Inflammatory macrophage (primary cell): ENCODE data around the gene SATB1.
A peak's percentile ranks its signal among the peaks of the same experiment; 100 is the strongest.
"Not testable (repeated sequence)": the region's sequence is repeated elsewhere in the genome, so short reads cannot be mapped to it uniquely, and the experiment has no call there.

Experiments
- DNase-seq, 2 donors: peaks; one replicate each; pipeline ENCODE4 v3.0.0-alpha.2; 2020 to 2022
- total RNA-seq, 18 experiments: gene quantifications; one replicate each; lab custom pipeline; 2026; ENCODE audit warnings: mixed read lengths in 6 of 18, inconsistent platforms in 2 of 18; lab: John Stamatoyannopoulos, UW

The SATB1 gene
- 2.6 to 34.2 (median 9.7) reads per million in 18 experiments for total RNA-seq

DNA sequence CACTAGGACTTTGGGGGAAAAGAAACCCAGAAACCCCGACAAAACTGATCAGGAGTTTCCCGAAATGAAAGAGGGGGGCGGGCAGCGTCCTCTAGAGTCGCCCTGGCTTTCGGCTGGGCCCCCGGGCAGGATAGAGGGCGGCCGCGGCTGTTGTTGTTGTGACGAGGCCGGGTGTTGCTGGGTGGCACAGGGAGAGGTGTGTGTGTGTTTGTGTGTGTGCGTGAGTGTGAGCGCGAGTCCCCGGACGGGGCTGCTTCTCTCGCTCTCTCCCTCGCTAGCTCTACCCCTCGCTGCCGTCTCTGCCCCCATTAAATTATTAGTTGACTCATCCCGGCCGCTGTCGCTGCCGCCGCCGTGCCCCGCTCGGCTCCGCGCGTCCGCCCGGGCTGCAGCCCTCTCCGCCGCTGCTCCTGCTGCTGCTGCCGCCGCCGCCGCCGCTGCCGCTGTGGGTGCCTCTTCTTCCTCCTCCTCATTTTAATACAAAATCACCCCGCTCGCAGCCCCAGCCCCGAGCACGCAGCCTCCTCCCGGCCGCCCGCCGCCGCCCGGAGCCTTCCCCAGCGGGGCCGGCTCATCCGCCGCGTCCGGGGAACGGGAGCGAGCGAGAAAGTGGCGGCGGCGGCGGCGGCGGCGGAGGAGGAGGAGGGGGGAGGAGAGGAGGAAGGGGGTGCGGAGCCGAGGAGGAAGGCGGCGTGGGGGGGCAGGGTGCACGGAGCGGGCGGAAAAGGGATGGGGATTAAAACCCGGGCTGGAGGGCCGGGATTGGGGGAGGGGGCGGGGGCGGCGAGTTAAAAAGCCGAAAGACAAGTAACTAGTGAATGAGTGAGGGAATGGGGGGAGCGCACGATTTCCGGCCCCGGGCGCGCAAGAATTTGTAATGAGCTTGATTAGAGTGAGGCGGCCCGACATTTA is at the start of gene SATB1:
TSS of gene SATB1 (minus strand) at position 611 of the 912 bp plus-strand sequence. CDS start 4,372 bp downstream, outside the sequence.
- peak; percentile 35 to 37 for DNase-seq

DNA sequence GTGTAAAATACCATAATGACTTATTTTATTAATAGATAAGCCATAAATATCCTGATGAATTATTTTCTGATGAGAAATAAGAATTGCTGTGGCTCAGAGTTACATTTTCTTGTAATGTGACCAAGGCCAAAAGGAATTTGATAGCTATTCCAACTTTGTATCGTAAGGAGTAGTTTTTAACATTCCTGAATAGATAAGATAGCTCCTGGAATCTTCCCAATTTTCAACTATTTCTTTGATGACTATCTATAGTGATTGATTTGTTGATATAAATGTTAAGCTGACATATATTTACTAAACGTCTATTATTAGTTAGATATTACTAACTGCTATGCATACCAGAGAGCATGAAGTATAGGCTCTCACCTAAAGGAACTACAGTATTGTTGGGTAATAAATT is 49.1 kb upstream of the SATB1 start:
- no peak for DNase-seq

DNA sequence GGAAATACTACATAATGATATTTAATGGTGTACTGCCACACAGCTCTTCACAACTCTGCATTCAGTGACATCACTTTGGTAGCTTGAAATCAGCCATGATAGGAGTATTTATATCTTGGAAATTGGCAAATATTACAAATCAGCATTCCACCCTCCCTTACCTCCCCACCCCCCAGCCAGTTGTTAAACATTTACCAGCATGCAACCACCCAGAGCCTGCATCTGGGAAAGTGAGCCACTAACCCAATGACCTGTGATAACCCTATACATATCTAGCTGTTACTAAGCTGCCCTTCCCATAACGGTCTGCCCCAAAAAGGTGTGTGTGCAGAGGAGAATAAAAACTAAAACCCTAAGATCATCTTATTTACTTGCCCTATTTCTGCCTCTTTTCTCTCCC is 44.6 kb upstream of the SATB1 start:
- no peak for DNase-seq

DNA sequence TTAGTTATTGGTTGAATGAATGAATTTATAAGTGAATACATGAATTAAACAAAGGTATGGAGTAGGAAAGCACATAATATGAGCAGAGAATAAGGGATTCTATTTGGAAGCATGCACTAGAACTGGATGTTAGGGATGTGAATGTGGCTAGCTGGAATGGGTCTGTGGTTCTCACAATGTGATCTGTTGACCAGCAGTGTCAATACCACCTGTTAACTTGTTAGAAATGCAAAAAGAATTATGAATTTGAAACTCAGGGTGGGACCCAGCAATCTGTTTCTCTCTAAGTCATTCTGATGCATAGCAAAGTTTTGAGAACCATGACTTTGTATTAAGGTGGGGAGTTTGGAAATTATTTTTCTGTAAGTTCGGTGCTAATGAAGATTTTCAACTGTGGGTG is 41.0 kb upstream of the SATB1 start:
- DNase-seq = no peak

DNA sequence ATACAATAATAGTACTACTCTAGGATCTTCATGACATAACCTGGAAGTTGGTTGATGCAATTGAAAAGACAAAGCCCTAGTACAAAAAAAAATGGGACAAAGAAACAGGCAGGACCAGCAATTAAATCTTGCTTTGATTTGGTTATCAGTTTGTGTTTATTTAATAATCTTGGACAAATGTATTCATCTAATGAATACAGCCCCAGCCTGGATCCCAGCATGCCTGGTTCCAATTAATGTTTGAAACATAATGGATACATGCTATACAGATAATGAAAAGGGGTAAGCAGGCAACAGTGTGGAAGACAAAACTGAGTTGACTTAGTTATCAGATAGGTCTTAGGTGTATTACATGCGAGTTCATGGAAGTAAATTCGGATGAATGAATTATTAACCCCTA is 29.6 kb upstream of the SATB1 start:
- DNase-seq = no peak

DNA sequence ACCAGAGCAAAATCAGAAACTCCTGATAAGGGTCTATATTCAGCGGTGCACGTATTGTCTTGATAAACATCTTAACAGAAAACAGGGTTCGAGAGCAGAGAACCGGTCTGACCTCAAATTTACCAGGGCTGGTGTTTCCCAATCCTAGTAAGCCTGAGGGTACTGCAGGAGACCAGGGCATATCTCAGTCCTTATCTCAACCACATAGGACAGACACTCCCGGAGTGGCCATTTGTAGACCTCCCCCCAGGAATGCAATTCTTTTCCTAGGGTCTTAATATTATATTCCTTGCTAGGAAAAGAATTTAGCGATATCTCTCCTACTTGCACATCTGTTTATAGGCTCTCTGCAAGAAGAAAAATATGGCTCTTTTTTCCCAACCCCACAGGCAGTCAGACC is 24.5 kb upstream of the SATB1 start:
- not testable (repeated sequence) for DNase-seq

DNA sequence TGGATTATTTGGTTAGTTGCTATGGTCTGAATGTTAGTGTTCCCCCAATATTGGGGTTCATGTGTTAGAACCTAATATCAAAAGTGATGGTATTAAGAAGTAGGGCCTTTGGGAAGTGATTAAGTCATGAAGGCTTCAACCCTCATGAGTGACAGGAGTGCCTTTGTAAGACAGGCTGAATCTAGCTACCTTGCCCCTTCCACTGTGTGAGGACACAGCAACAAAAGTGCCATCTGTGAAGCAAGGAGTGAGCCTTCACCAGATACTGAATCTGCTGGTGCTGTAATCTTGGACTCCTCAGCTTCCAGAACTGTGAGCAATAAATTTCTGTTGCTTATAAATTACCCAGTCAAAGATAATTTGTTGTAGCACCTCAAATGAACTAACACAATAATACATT is 22.6 kb upstream of the SATB1 start:
- no peak for DNase-seq

DNA sequence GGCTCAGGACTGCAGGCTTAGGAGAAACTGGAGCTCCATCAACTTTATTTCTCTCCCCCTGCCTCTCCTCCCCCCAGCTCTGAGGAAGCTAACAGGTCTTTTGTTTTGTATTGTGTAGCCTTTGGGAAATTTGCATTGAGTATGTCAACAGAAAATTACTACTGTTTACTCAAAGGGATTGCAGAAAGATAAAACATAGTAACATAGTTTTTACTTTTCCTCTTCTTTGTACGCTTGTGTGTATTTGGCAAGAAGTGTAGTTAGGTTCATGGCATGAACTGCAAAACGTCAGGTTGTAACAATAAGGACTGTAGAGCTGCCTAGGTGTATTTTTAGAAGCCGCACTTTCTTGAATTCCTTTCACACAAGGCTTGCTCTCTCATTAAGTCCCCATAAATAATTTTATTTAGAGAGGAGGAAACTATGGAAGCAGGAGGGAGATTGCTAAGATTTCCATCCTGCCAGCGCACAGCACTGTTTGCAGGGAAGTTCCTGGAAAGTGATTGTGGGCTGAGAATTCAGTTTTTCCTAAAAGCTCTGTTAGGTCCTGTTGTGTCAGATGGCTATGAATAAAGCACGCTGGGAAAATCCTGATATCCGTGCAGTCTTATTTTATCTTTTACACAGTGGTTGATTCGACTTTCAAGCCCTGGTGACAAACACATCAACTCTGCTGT is 21.1 kb upstream of the SATB1 start:
- no peak for DNase-seq

DNA sequence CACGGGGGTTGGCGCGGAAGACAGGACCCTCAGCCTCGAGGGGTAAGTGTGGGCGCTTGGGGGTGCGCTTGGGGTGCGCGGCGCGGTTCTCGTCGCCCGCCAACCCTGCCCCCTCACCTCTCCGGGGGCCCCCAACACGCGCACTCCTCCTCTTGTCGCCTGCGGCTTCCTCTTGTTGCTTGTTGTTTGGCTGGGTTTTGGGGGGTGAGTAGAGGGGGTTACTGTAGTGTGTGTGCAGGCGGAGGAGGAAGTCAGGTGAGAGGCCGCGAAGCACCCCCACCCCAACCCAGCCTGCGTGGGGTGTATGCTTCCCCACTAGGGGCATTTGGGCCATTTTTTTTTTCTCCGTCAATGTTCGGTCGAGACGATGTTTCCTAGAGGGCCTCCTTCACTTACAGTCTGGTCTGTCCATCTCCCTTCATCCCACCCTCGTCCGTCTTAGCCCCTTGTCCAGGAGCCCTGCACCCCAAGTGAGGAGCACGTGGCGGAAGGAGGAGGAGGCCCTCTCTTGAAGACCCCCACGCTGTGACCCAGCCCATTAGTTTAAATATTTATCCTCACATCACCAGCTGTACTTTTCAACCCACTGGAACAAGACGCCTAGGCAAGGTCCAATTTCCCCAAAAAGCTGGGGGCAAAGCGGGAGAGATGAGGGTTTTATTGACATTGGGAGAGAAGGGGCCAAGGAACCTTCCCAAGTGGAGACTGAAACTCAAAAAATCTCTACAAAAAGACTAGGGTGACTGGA is 20.4 kb upstream of the SATB1 start:
- DNase-seq = no peak

DNA sequence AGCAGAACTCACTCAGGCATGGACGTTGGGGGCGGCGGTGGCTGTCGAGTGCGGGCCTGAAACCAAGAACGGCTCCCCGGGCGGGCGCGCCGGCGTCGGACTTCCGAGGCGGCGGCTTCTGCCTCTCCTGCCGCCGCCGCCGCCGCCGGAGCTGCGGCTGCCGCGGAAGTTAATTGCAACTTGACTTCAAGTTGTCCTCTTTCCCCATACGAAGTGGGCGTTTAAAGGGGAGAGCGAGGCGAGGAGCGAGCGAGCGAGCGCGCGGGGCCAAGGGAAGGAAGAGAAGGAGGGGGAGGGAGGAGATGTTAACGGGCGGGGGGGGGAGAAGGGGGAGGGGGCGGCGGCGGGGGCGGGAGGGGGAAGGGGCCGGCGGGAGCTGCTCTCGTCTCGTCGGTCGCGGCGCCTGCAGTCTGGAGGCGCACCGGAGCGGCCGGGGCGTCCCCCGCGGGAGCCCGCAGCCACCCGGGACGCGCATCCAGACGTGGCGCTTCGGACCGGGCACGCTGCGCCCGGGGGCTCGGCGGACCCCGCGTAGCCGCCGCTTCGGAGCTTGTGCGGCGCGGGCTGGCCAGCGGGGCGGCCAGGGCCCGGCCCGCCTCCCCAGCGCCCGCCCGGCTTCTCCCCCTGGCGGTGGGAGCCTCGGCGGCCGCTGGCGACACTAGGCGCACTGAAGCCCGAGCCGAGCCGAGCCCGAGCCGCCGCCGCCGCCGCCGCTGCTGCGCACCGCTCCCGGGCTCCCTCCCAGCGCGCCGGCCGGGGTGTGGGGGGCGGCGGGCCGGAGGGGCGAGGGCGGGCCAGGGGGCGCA is 19.7 kb upstream of the SATB1 start:
- peak; percentile 80 for DNase-seq

DNA sequence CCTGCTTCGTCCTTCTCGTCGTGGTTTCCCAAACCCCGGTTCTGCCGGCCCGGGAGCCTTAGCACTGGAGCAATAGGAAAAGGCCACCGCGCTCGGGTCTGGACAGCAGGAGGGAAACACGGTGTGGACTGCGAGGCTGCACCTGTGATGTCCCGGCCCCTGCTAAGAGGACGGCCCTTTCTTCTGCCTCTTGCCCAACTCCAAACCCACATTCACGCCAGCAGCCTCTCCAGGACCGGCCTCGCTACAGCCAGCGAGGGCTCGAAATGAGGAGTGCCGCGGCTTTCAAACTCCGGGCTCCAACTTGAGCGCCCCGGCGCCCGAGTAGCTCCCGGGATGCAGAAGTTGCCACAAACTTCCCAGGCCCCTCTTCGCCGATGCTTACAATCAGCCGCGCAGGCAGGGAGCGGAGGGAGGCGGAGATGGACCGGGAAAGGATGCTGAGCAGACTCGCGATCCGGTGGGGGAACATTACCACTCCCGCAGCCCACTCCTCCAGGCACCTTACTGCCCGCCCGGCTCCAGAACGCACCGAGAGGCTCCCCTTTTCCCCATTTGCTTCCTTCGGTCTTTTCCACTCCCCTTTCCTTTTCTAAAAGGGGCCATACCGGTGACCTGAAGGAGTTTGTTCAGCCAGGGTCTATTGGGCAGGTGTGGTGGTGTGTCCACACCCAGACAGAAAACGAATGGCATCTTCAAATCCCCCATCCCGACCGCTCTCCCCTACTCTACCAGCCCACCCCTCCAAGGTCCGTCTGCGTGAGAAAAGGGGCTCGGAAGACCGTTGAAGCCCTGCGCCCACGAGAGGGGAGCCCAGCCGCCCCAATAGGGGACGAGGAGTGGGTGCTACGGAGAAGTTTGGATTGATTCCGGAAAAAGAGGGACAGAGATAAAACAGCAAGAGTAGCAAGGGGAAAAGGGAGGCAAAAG is 18.8 kb upstream of the SATB1 start:
- DNase-seq = no peak

DNA sequence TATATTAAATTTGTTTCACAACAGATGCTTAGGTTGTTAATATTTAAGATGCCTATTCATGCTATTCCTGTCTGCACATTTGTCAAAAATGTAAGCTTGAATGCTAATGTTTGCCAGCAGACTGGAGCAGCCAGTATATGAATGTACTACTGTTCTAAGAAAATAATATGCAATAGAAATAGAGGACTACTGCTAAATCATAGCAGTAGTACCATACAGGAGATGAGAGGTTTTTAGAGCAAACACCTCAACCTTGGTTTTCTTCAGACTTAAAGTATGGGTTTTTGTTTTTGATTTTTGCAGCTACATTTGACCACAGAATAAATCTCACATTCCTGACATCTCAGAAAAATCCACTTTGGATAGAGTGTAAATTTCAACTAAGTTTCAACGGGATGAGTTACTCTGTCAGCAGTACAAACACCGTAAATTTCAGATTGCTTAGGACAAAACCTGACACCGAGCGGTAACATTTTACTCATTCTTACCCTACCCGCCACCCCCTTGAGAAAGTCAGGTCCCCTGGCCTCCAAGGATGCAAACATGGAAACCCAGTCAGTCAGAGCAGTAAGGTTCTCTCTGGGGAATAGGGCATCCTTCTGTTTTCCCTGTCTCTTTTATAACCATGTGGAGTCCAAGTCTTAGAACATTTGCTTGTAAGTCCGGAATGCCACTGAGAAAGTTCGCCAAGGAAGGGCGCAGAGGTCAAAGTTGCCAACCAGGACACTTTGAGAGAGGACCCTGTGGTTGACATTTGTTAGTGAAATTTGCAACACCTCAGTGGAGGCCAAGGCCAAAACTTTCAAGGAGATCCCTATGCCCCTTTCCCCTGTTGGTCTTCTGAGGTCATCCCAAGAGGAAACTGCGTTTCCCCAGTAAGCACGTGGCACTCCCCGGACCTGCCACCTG is 17.9 kb upstream of the SATB1 start:
- no peak for DNase-seq

DNA sequence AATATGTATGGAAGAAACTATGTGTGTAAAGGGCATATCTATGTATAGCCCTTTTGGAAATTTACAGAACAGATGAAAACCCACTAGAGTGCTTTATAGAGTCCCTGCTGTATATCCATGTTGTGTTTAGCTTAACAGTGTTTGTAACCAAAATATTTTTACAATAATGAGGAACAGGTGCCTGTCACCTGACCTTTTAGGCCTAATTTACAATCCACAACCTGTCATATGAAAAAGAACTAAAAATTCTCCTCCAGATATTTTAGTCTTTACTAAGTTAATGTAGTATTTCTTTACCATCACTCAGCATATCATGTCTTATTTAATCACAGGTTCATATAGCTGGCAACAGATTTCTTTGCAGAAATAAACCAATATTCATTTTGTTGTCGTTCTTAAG is 16.4 kb upstream of the SATB1 start:
- DNase-seq = no peak

DNA sequence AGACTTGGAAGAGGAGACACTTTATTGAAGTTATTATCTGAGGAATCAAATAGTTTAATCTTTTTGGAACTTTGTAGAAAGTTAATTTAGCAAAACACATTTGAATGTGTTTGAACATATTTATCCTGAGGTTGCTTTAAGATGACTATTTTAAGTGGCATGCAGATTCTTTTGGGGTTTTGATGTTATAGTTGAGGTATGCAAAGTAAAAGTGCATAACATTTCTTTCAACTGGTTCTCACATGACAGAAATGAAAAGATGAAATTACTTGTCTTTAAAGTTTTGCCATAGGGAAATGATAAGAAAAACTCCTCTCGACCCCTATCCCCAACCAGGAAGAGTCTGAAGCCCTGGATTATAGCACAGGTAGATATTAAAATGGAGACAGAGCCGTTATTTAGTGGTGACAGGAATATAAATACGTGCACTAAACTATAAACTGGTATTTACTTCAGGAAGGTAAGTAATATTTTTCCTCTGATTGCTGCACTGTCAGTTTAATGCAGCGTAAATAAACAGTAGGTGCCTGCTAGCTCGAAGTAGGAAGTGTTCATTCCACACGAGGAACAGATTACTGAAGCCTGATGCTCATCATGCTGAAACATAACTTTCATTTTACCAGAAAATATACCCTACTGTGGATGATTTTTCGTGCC is 15.1 kb upstream of the SATB1 start:
- DNase-seq = no peak

DNA sequence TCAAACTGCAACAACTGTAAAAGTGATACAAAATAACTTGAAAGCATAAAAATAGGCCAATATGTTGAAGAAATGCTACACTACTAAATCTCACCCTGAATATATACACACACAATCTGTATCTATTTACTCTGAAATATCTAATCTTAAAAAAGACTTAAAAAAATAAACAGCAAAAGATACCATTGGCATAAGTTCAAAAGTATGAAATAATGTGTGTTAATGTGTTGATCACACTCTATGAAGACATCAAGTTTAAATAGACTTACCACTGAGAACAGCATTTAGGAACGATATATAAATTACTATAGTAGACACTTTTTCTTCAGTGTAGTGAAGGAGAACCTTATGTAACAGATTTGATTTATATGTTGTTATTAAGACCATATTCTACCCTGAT is 14.1 kb upstream of the SATB1 start:
- no peak for DNase-seq

DNA sequence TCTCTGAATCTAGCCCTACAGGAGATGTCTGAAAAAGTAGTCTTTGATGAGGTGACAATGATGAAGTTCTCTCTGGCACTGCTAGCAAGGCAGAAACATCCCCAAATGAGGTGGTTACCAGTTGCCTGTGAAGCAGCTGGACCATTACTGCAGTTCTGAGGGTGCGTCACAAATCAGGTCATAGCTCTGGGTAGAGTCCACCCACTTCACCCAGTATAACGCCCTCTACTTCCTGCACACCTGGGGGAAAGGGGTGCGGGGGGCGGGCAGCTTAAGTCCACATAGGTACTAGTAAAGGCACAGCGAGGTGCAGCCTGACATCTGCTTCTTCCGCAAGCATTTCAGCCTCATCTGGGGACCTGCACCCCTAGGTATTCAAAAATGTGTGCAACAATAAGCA is 13.4 kb upstream of the SATB1 start:
- DNase-seq = no peak

DNA sequence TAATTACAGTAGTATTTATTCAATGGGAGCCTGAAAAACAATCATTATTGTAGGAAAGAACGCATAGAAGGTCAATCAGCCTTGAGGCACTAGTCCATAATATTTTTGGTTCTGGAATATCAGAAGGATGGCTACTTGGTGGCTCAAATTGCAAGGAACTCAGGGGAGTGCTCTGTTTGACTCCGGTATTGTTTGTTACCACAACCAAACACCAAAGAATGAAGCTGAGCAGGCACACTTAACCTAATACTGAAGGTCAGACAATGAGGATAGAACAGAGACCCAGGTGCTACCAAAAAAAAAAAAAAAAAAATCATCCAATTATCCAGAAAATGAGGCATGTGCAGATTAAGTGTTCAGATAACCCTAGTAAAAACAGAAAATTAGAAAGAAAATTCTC is 11.1 kb upstream of the SATB1 start:
- DNase-seq = no peak

DNA sequence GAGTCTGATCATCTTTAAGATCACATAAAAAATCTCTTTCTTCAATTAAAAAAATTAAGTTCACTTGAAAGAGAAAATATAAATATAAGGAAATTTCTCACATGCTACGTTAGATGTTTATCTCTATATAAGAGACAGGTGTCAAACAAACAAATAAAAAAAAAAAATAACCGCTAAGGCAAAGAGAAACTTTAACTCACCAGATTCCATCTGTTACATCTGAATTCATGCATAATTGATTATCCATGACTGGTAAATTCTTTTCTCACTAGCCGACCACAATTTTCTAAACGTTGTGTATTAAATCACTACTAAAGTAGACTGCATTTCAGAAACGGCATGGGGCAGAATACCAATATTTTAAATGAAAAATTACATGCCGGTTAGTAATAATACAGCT is 9.6 kb upstream of the SATB1 start:
- DNase-seq = no peak

DNA sequence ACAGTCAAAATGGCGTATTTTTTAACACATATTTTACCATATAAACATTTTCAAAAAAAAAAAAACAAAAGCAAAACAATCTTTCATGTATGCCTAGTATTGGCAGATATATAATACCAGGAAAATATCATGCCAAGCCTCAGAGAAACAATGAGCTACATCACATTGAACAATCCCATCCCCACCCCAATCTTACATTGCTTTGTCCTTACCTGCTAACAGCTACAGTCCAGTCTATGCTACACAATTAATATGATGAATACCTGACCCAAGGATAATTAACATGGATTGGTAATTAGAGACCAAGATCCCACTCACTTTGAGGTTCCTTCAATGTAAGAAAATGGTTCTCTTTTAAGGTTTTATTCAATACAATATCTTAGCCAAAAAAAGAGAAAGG is 7.6 kb upstream of the SATB1 start:
- no peak for DNase-seq

DNA sequence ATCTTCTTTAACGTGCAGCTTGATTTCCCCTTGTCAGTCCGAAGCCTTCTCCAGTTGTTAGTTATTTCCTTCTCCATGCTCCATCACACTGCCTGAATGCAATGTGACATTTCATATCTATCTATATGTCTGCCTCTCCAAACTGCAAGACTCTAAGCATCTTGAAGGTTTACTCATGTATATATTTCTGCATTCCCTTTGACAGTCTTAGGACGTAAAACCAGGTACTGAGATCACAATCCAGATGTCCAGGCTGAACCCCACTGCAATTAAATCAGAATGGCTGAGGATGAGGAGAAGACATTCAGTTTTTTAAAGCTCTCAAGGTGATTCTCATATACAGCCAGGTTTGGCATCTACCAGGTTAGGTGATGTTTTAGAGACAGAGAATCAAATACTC is 6.1 kb upstream of the SATB1 start:
- DNase-seq = no peak
